ENCODE results near the gene RAPGEF4.
A peak's percentile ranks its signal among the peaks of the same experiment; 100 is the strongest.

The RAPGEF4 gene

DNA sequence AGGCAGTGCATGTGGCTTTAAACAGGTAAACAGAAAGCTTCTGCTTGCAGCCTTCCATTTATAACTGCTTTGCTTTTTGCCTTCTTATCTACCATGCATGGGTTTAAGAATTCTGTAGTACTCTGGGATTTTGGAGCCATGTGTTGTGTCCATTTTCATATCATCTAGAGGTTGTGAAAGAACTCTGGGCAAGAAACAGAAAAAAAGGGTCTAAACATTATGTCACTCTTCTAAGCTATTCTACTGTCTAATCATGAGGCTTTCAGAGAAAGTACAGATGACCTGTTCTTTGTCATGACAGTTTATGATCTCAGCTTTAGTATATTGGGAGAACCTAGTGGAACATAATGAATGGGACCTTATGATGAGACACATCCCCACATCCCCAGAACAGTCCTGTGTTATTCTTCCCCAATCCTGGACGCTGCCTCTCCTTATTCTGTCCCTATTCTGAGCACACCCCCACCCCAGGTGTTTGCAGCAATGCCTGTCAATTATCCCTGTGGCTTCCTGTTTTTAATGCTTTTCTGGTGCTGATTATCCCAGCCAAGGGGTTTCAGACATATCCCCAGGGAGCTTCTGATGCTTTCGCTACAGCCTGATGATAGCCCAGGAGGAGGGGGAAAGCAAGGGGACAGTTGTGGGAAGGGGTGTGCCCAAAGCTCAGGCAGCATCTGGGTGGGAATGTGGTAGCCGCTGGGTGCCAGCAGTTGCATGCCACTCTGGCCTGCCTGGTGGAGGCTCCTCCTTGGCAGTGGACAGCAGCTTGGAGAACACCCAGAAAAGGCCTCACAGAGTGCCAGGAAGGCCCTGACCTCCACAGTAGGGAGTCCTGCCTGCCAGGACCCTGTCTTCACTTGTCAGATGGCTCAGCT lies 170.5 kb downstream of the RAPGEF4 start:
- no peak for DNase-seq (ENCODE audit: low read depth in 2 of 2)

DNA sequence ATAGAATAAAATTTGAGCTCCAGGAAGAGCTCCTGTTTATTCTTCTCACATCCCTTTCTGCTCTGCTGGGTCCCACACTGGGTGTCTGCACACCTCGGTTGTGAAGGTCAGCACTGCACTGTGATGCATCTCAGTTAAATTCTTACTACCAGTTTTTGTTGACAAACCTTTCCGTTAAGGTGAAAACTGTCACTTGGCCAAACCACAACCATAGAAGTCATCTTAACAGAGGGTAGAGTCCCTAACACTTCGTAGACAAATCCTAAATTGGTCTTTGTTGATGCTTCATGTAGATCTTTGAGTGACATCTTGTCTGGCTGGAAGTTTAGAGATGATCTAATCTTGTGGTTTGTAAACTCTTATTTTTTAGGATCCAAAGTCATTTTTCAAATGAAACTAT lies 172.6 kb downstream of the RAPGEF4 start:
- no peak for DNase-seq (ENCODE audit: low read depth in 2 of 2)

DNA sequence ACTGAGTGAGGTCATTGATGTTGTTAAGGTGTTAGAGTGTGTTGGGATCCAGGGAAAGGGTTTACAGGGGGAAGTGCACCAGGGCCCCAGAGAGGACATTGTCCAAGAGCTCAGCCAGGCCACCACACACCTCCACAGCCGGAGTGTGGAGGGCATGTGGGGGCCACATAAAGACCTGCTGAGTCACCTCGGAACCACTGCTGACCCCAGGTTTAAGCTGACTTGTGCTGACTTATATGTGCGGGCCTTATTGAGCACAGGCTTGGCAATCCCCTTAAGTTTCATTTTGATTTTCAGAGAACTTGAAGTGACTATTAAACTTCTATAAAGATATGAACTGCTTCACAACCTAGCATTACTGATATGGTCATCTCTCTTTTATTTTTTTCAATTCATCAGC lies 173.8 kb downstream of the RAPGEF4 start:
- no peak for DNase-seq (ENCODE audit: low read depth in 2 of 2)

DNA sequence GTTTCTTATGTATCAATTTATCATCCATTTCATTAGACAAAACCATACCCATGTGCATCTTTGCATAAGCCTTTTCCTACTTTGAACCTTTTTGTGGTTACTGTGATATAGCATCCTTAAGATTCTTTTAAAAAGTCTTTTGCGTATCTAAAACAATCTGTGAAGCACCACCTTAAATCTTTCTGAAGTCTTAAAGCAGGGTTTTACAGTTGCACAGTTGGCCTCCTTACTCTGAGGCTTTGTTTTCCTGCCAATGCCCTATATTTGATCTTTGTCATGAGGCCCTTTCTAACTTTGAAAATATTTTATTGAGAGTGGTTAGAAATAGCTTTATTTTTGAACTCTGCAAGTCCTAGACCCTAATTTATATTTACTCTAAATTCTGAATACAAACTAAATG lies 176.6 kb downstream of the RAPGEF4 start:
- DNase-seq (ENCODE audit: low read depth in 2 of 2): no peak

DNA sequence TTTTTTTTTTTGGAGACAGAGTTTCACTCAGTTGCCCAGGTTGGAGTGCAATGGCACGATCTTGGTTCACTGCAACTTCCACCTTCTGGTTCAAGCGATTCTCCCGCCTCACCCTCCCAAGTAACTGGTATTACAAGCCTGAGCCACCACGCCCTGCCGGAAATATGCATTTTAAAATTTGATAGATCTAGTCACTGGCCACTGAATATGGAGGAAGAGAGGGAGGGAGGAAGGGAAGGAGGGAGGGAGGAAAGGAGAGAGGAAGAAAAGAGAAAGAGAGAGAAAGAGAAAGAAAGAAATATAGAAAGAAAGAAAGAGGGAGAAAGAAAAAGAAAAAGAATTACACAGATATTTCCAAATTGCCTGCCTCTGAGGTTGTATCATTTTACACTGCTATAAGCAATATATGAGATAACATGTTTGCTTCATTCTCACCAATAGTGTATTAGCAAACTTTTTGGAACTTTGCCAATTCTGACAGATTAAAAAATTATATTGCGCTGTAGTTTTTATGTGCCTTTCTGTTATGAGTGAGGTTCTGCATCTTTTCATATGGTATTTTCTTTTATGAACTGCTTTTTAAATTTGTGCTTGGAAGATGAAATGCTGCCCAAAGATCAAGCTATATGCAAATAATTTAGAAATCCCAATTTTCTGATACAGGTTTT lies 178.8 kb downstream of the RAPGEF4 start:
- DNase-seq (ENCODE audit: low read depth in 2 of 2): no peak

DNA sequence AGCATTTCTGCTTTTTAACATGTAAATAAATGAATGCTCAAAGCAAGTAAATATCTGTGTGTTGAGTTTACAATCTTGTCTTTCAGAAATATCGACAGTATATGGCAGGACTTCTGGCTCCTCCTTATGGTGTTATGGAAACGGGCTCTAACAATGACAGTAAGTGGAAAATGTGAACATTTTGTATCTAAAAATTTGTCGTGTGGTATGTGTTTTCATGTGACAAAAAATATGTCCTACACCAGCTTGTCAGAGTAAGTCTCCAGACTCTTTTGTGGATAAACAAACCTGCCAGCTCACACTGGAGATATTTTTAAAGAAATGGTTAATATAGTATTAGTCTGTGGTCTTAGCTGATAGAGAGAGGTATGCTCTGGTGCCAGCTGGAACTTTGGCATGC lies 182.1 kb downstream of the RAPGEF4 start:
- DNase-seq (ENCODE audit: low read depth in 2 of 2): no peak

DNA sequence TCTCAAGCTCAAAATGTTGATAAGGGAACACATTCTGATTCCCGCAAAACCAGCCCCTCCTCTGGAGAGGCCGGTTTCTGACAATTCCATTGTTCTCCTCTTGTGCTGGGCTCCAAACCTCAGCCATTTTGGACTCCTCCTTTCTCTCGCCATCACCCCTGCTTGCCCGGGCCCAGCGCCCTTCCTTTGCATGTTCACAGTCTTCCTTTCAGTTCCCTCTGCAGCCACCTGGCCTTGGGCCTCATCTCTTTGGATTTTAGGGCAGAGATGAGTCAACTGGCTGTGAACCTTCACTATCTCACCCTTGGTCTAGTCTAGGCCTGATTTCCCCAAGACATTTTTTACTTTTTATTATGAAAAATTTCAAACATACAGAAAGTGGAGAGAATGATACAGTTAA lies 184.1 kb downstream of the RAPGEF4 start:
- DNase-seq (ENCODE audit: low read depth in 2 of 2): no peak

DNA sequence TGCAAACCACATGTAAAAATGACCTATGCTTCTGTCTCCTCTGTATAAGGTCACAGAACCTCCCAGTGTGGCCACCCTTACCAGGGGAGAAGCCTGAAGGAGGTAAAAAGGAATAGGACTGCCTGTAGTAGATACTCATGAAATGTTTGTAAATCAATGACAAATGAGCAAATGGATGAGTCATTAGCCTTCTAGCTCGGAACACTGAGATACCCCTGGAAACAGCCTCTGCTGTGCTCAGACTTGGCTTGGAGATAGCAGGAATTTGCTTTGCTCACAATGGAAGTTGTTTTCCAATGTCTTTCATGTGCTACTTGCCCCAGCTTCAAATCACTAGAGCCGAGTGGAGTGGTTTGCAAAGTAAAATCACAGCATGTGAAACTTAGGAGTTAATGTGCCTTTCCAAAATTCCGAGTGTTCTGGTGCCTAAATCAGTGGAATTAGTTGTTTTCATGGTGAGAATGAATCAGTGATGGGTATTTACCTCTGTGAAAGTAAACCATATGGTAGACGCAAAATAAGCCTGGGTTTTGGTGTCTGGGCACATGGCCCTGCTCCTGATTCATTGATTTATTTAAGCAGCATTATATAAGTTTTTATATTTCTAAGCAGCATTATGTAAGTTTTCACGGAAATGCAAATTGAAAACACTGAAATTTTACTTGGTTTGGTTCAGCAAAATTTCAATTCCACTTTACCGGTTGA lies 186.0 kb downstream of the RAPGEF4 start:
- no peak for DNase-seq (ENCODE audit: low read depth in 2 of 2)

DNA sequence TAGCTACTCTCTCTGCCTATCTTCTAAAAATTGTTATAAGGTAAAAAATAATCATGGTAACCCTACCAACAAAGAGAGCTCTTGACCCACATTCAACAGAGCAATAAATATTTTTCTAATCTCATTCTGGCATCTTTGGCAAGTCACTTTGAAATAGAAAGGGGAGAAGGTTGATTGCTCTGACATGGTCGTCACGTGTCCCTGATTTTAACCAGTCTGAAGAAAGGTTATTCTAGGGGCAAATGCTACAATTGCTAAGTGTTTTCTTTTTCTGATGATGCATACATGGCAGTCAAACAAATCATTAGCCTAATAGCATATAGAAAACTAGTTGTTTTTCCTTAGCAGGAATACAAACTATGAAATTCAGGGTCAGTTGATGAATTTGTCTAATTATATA lies 186.7 kb downstream of the RAPGEF4 start:
- DNase-seq (ENCODE audit: low read depth in 2 of 2): no peak

DNA sequence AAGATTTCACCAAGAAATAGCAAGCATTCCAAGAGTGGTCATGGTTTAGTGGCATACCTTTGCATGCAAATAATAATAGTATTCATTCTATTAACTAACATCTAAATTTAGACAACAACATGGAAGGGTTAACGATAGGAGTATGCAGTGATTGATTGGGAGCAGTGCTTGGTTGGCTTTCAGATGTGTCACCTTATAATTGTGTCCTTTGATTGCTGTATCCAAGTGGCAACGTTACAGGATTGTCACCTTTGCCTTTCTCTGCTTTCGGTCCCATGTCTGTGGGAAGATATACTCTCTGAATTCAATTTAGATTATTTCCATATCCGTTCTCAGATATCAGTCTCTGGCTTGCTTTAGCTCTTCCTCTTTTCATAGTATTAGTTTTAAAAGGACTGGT lies 187.2 kb downstream of the RAPGEF4 start:
- DNase-seq (ENCODE audit: low read depth in 2 of 2): no peak

DNA sequence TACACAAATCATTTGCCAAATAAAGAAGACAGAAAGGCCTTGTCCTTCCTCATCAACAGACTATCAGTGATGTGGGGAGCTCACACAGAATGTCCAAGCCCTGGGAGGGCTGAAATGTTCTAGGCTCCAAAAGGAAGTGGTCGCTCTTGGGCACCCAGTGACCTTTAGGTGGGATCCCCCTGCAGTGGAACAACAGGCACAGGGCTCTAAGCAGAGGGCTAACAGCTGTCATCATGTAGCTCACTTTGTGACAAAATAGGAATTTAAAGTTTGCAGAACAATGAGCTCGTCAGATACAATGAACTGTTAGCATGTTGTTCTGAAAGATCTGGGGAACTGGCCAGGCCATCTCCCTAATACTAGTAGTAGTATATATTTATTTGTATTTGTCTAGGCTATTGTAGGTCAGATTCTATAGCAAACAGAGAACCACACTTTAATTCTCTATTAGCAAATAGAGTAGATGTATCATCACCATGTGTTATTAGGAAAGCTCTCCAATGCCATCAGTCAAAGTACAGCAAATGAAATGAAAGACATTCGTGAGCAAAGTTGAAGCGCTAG lies 188.5 kb downstream of the RAPGEF4 start:
- no peak for DNase-seq (ENCODE audit: low read depth in 2 of 2)

DNA sequence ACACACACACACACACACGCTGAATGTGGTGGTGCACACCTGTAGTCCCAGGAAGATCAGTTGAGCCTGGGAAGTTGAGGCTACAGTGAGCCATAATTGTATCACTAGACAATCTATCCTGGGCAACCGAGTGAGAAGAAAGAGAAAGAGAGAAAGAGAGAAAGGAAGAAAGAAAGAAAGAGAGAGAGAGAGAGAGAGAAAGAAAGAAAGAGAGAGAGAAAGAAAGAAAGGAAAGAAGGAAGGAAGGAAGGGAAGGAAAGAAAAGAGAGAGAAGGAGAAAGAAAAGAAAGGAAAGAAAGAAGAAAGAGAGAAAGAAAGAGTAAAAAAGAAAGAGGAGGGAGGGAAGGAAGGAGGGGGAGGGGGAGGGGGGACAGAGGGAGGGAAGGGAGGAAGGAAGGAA lies 190.0 kb downstream of the RAPGEF4 start:
- DNase-seq (ENCODE audit: low read depth in 2 of 2): no peak

DNA sequence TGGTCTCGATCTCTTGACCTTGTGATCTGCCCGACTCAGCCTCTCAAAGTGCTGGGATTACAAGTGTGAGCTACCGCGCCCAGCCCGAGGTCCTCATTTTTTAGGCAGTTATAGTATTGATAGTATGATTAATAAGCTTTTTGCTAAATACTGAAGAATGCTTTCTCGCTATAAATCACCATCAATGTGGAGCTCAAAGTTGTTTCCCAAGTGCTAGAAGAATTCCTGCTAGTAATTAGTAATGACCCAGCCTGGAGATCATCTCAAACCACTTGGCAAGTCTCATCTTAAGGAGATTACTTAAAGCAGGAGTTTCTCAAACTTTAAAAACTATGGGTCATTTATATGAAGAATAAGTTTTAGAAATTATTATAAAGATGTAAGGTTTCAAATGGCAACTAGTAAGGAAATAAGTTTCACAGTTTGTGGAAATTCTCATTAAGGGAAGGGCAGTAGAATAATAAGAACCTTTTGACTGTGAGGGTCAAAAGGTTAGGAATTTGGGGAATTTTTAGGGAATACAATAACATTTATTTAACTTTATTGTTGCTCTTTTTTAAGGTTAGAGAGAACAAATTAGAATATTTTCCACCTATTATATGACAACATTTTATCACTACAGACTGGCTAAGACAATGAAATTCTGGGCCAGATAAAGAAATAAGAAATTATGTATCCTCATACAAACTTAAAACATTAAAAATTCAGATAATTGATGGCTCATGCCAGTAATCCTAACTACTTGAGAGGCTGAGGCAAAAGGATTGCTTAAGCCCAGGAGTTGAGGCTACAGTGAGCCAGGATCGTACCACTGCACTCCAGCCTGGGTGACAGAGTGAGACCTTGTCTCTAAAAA lies 191.4 kb downstream of the RAPGEF4 start:
- DNase-seq (ENCODE audit: low read depth in 2 of 2): no peak

DNA sequence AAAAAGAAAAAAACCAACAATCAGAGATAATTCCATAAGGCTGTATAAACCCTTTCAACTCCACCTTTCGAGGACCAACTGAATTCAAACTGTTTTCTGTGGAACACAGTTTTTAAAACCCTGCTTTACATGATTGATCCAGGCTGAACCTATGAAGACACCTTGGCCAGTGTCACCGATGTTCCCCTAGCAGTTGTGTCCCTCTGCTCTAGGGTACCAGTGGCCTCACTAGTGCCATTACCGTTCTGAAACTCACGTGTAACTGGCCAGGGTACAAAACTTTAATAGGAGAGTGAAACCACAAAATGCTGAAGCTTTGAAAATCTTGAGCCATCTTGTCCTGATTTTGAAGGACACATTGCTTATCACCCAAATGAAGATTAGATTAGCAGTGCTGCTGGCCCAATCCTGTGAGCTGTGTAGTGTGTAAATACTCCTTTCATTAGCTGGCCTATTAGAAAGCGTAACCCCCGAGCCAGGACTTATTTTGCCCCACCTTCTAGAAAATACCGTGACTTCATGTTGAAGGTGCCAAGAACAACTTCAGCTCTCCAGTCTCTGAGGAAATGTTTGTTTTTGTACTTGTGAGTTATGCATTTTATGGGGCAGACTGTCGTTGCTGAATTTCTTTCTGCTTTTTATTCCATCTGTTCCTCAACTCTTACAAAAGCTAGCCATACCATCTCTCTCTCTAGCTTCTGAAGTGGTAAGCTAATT lies 192.2 kb downstream of the RAPGEF4 start:
- no peak for DNase-seq (ENCODE audit: low read depth in 2 of 2)

DNA sequence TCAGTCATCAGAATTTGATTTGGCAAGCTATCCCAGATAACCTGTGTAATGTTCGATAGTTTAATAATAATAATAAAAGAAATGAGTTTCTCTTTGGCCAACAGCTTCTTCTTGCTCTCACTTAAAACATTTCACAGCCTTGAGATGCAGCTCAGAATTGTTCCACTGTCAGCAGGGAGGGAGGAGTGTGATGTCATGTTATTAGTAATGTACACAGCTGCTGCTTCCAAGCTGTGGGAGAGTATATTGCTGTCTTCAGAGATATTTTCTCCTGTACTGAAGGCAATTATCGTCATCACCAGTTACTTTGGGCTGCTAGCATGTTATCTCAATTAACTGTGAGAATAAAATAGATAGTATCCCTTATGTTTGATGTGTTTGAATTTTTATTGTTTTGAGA lies 193.1 kb downstream of the RAPGEF4 start:
- DNase-seq (ENCODE audit: low read depth in 2 of 2): no peak

DNA sequence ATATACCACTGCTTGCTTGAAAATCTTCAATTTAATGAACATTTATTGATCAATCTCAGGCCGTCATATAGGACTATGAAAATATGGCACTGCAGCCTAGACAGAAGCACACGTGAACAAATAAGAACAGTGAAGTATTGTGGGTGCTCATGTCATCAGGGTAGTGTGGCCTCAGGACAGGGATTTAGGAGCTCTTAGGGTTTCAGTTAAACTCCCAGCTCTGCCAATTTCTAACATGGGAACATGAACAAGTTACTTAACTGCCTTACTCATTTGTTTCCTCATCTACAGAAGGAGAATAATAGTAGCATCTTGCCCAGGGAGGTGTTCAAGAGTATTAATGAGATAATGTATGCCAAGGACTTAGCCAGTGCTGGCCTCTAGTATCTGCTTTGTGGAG lies 194.0 kb downstream of the RAPGEF4 start:
- DNase-seq (ENCODE audit: low read depth in 2 of 2): no peak

DNA sequence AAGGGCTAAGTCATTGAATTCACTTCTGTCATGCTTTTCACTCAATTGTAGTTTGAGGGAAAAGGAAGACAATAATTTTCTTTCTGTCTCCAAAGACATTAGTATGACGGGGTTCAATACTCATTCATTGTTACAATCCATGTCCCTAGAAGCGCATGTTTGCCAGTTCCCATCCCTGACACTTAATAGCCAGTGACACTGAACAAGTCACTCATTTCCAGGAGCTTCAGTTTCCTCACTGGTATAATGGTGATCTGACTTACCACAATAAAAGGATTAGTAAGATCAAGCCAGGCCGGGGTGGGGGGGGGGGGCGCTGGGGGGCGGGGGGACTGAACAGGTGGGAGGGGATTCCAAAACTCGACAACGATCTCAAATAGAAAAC lies 195.2 kb downstream of the RAPGEF4 start:
- DNase-seq (ENCODE audit: low read depth in 2 of 2): no peak

DNA sequence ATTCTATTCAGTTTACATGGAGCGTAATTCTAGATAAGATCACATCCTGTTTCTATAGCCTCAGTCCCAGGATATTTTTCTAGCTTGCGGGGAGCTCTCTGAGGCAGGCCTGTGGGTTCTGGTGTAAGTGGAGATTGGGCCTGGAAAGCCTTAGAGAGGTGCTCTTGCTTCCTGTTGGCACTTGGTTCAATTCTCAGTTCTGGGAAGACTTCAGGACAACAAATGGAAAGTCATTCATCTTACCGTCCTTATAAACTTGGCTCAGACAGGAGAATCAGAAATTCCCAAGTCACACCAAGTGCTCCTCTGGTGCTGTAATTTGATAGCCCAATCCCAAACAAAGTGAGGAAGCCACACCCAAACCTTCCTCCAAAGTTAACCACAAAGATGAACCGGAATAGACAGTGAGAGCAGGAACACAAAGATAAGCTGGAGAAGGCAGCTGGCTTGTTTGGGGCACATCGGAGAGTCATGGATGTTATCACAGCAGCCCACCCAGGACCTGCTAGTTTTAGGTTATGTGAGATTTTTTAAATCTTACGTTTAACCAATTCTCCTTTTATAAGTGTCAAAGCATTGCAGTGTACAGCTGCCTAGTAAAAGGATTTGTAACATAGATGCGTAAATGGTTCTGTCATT lies 195.7 kb downstream of the RAPGEF4 start:
- DNase-seq (ENCODE audit: low read depth in 2 of 2): no peak

DNA sequence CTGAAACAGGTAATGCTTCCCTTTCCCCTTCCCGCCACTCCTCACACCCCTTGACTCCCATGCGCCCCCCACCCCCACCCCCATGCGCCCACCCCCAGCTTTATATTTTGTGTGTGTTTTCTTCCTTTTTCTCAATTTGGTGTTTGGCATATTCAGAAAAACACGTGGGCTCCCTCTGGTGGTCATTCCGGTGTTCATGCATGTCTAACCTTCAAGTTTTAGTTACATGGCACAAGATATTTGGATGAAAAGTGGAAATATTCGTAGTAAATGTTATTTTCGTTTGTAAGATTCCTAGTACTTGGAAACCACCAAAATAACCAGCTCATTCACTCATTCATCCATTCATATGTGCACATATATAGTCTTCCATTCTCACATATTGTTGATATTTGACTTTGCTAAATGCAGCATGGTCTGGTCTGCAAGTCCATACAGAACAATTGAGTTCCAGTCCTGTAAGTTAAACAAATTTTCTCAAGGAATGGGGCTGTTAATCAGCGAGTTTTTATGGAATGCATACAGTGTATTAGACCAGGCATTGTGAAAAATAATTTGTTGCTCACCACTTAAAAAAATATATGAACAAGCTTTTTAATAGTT lies 196.4 kb downstream of the RAPGEF4 start:
- DNase-seq (ENCODE audit: low read depth in 2 of 2): peak; percentile 43 to 58

Measured in stimulated activated CD8-positive, alpha-beta memory T cell treated with anti-CD3 and anti-CD28 coated beads, Interleukin-2, amount 100 ng/mL, for 48 hours (primary cell).